ENCODE data around the gene FGB. TPM values are rescaled to one million over a fixed set of nuclear protein-coding genes. Genes with fewer than 3 reads are reported as not detected.
A peak's percentile ranks its signal among the peaks of the same experiment; 100 is the strongest.

Gene FGB
- total RNA-seq, 6 experiments from 2014 or later, result not detected

DNA sequence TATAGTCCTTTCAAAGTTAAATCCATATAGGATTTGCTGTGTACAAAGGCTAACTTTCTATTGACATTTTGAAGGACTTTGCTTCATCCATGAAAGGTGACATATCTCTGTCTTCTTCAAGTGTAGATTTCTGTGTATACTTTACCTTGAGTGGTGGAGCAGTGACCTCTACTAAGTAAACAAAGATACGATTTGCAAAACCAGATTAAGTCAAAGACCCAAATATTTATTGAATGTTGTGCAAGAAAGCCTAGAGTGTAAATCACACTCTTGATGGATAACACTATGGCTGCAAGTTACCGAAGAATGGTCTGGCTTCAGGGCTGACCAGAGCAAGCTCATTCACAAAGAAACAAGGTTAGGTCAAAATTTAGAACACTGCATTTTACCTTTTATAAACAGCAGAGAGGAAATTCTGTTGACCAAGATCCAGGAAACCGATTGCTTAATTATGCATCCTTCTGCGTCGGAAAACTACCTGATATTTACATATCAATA, 55.1 kb downstream of the FGB start:
- no peaks in the 10 kb centered on the region for H3K9me3 Mint-ChIP-seq
- no peaks in the 10 kb centered on the region for H3K4me1 Mint-ChIP-seq (ENCODE audit: low read depth)
- TF ChIP-seq, protein P1, sequence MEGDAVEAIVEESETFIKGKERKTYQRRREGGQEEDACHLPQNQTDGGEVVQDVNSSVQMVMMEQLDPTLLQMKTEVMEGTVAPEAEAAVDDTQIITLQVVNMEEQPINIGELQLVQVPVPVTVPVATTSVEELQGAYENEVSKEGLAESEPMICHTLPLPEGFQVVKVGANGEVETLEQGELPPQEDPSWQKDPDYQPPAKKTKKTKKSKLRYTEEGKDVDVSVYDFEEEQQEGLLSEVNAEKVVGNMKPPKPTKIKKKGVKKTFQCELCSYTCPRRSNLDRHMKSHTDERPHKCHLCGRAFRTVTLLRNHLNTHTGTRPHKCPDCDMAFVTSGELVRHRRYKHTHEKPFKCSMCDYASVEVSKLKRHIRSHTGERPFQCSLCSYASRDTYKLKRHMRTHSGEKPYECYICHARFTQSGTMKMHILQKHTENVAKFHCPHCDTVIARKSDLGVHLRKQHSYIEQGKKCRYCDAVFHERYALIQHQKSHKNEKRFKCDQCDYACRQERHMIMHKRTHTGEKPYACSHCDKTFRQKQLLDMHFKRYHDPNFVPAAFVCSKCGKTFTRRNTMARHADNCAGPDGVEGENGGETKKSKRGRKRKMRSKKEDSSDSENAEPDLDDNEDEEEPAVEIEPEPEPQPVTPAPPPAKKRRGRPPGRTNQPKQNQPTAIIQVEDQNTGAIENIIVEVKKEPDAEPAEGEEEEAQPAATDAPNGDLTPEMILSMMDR (IDR thresholded peaks at IDR 0.05), result no peak
- no peak for DNase-seq
- no peaks in the 10 kb centered on the region; the same call in 1 of the 2 replicates for H3K27me3 Mint-ChIP-seq (ENCODE audit: insufficient read depth)
- no peak overlapping the region for H3K4me3 Mint-ChIP-seq
- no peak overlapping the region for H3K27ac Mint-ChIP-seq
- H3K36me3 Mint-ChIP-seq (ENCODE audit: low read depth), result no peaks in the 10 kb centered on the region

DNA sequence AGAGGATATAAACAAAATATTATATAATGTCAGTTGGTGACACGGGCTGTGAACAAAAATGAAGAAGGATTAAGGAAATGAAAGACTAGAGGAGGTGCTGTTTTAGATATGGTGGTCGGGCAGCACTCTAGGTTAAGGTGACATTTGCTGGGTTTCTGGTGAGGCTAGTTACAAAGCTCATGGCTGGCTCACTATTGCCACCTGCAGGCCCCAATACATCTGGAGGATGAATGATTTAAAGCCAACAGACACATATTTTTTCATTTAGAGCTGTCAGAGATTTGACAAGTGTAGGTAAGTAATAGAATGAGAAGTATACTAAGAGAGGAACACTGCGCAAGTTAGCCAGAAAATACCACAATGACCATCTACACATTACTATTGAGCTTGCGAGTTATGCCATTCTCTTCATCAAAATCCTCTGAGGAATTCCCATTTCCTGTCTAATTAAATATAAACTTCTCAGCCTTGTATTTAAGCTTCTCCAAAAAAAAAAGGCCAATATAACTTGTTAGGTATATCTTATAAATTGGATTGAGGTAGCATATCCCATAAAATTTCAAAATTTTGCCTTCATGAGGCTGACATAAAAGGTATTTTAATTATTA, 56.0 kb downstream of the FGB start:
- DNase-seq, result peak; percentile 28
- Mint-ChIP-seq H3K27me3 (ENCODE audit: insufficient read depth) (no peaks in the 10 kb centered on the region; the same call in 1 of the 2 replicates), H3K4me3 (no peak overlapping the region), H3K4me1 (ENCODE audit: low read depth) (no peaks in the 10 kb centered on the region), H3K27ac (no peak overlapping the region), H3K36me3 (ENCODE audit: low read depth) (no peaks in the 10 kb centered on the region), H3K9me3 (no peaks in the 10 kb centered on the region)
- TF ChIP-seq, protein P1 (IDR thresholded peaks at IDR 0.05), result peak; percentile 81

DNA sequence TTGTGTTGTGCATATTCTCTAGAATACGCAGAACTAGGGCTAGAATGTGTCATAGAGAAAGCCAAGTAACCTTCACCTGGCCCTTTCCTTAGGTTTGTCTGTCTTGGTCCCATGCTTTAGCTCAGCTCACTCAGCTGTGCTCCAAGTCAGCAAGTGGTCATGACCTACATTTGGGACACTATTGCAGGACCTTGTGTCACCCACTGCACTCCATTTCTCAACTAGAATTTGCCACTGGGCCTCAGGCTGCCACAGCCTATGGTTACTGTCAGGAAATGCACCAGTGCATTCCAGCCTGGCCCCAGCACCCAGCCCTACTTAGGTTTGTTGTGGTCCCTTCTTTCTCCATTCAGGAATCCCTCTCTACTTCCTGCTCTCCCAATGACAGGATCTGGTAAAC, 57.3 kb downstream of the FGB start:
- no peaks in the 10 kb centered on the region for H3K36me3 Mint-ChIP-seq (ENCODE audit: low read depth)
- no peaks in the 10 kb centered on the region for H3K4me1 Mint-ChIP-seq (ENCODE audit: low read depth)
- no peak overlapping the region for H3K27ac Mint-ChIP-seq

More for the DNA sequence above, 57.3 kb downstream of the FGB start:
- no peaks in the 10 kb centered on the region for H3K9me3 Mint-ChIP-seq
- no peak for DNase-seq
- H3K4me3 Mint-ChIP-seq, result no peak overlapping the region
- TF ChIP-seq, protein P1 (IDR thresholded peaks at IDR 0.05), result no peak
- no peaks in the 10 kb centered on the region; the same call in 1 of the 2 replicates for H3K27me3 Mint-ChIP-seq (ENCODE audit: insufficient read depth)

Other genes starting within 250 kb of the FGB start
- not detected for gene DCHS2, start 71.2 kb upstream of the FGB start, total RNA-seq (2021; fragmentation: NEBNext Ultra II Directional; extraction: Animal tissue kit (Norgen Biotek cat#: 25700))
- gene PLRG1, start 12.6 kb upstream of the FGB start, total RNA-seq (2021; fragmentation: NEBNext Ultra II Directional; extraction: Animal tissue kit (Norgen Biotek cat#: 25700)), result 100 to 1,000 TPM in 1 of 6 experiments, 10 to 100 TPM in 5; 93.8 to 101 (median 95.3) TPM
- gene FGA, start 27.7 kb downstream of the FGB start, total RNA-seq (2021; fragmentation: NEBNext Ultra II Directional; extraction: Animal tissue kit (Norgen Biotek cat#: 25700)), result not detected
- not detected for gene FGG, start 49.6 kb downstream of the FGB start, total RNA-seq (2021; fragmentation: NEBNext Ultra II Directional; extraction: Animal tissue kit (Norgen Biotek cat#: 25700))
- not detected for gene LRAT, start 181.0 kb downstream of the FGB start, total RNA-seq (2021; fragmentation: NEBNext Ultra II Directional; extraction: Animal tissue kit (Norgen Biotek cat#: 25700))
- gene RBM46, start 218.3 kb downstream of the FGB start, total RNA-seq (2021; fragmentation: NEBNext Ultra II Directional; extraction: Animal tissue kit (Norgen Biotek cat#: 25700)), result not detected